Measurements from ENCODE around the gene TCERG1L.

- no peak for TF ChIP-seq POLR2A (IDR thresholded peaks at IDR 0.05; ENCODE audit: low read depth, low read length)
- TF ChIP-seq POLR2AphosphoS5 (IDR thresholded peaks at IDR 0.05; ENCODE audit: low read depth, low read length): no peak
- TF ChIP-seq TAF1 (IDR thresholded peaks at IDR 0.05; ENCODE audit: borderline replicate concordance, low read depth, low read length): no peak
Observed at GRCh38 chr10:131269776-131270460, 41.6 kb downstream of the TCERG1L start.
